HCEC 1CT (cell line): ENCODE measurements around the gene OLFM2.

Experiments used
- DNase-seq: peaks from one replicate; pipeline ENCODE4 v3.0.0-alpha.2; 2017

OLFM2 gene

GRCh38 chr19:9903336-9903735 lies 33.0 kb downstream of the OLFM2 start:
- DNase-seq, result no peak

DNA sequence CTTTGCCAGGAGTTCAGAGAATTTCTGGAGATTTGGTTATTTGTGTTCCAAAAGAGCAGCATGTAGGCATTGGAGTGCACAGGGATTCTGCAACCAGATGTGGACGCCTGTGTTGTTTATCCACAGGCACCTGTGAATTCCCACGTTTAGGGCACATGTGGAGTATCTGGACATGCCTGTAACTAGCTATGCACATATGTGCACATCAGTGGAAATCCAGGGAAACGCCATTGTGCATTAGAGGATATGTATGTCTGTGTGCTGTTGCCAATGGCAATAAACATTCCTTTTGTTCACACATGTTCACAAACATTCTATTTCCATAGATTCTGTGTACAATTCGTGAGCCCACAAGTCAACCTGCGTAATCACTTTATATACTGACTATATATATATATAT lies 34.7 kb downstream of the OLFM2 start:
- no peak for DNase-seq

DNA sequence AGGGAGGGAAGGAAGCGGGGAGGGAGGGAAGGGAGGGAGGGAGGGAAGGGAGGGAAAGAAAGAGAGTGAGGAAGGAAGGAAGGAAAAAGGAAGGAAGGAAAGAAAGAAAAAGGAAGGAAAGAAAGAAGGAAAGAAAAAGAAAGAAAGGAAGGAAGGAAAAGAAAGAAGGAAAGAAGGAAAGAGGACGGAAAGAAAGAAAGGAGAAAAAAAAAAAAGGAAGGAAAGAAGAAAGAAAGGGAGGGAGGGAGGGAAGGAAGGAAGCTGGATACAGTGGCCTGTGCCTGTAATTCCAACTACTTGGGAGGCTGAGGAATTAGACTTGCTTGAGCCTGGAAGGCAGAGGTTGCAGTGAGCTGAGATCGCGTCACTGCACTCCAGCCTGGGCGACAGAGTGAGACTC lies 35.3 kb downstream of the OLFM2 start:
- no peak for DNase-seq

GRCh38 chr19:9891609-9892373 lies 44.5 kb downstream of the OLFM2 start:
- DNase-seq, result no peak

GRCh38 chr19:9885077-9885552 lies 51.2 kb downstream of the OLFM2 start:
- DNase-seq, result peak; percentile 21

- no peak for DNase-seq
These were observed 52.6 kb downstream of the OLFM2 start for GRCh38 chr19:9883764-9884163.

DNA sequence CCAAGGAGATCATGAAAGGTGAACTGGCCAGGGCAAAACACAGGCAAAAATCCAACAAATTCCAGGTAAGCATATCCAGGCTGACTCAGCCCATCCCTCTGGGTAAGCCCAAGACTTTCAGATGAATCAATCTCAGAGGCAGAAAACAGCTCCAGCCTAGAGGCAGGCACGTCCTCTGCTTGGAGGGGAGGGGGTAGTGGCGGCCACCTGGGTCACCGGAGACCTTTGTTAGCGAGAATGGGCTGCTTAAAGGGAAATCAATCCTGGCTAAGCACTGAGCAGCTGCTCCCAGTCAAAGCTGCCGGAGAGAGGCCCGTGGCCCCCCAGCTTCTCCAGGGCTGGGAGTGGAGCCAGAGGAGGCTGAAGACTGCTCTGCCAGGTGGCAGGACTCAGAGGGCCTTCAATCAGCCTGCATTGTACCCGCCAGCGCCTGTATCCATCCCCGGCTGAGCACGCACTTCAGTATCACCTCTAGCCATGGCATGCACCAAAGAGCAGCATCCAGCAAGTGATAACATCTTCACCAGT lies 53.0 kb downstream of the OLFM2 start:
- no peak for DNase-seq

GRCh38 chr19:9881720-9882119 lies 54.6 kb downstream of the OLFM2 start:
- no peak for DNase-seq

GRCh38 chr19:9878511-9879196 lies 57.7 kb downstream of the OLFM2 start:
- no peak for DNase-seq

GRCh38 chr19:9877780-9878510 lies 58.4 kb downstream of the OLFM2 start:
- peak; percentile 72 for DNase-seq

GRCh38 chr19:9875796-9876195 lies 60.5 kb downstream of the OLFM2 start:
- DNase-seq, result no peak

DNA sequence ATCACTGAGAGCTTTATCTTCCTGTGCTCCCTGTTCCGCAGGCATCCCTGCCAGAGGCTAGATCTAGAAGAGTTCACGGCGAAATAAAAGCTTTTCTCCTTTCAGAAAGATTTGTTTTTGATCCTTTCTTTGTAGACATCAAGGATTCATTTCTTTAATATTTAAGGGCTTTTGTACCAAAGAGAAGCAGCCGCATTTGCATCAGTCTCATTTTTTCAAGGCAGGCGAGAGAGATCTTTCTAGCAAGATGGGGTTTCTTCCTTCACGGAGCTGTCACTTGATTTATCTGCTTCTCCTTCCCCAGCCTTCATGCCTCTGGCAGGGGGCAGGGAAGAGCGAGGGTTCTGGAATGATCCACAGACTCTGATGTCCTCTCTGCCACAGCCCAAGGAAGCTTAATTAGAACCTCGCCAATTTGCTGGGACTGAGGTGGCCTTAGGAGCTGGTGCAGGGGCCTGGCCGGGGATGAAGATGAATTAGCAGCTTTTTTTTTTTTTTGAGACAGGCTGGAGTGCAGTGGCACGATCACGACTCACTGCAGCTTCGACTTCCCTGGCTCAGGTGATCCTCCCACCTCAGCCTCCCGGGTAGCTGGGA lies 61.2 kb downstream of the OLFM2 start:
- no peak for DNase-seq

GRCh38 chr19:9872618-9873242 lies 63.6 kb downstream of the OLFM2 start:
- no peak for DNase-seq

- no peak for DNase-seq
These were observed 64.5 kb downstream of the OLFM2 start for GRCh38 chr19:9871626-9872338.

- DNase-seq, result no peak
These were observed 67.2 kb downstream of the OLFM2 start for GRCh38 chr19:9868983-9869617.

- DNase-seq, result no peak
These were observed 70.4 kb downstream of the OLFM2 start for GRCh38 chr19:9865732-9866501.

DNA sequence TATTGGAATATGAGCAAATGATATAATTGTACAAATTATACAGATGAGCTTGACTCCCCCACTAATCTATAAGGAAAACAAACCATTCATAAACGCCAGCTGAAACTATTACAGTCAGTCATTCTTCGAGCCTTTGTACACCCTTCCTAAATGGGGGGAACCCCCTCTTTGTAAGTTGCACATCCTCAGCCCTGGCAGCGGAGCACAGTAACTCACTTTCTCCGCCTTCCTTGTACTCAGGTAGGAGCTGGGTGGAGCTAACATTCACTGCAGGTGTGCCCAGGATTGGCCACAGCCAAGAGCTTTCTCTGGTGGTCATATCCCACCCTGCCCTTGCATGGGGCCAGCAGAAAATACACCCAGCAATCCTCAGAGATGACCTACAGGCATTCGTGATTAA lies 72.6 kb downstream of the OLFM2 start:
- no peak for DNase-seq

- no peak for DNase-seq
These were observed 73.4 kb downstream of the OLFM2 start for GRCh38 chr19:9862938-9863337.

- DNase-seq, result no peak
These were observed 74.8 kb downstream of the OLFM2 start for GRCh38 chr19:9861503-9861902.

DNA sequence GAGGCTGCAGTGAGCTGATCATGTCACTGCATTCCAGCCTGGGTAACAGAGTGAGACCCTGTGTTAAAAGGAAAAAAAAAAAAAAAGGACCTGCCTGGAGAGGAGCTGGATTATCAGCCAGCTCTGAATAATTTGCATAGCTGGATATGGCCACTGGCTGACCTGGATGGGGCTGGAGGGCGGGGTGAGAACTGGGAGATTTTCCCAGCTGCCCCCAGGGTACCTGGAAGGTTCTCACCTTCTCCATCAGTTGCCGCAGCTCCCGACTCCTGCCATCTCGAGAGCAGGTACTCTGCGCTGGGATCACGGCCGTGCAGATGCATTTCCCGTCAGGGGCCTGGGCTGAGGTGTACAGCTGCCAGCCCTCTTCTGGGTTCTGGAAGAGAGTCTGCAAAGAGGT lies 75.9 kb downstream of the OLFM2 start:
- no peak for DNase-seq

DNA sequence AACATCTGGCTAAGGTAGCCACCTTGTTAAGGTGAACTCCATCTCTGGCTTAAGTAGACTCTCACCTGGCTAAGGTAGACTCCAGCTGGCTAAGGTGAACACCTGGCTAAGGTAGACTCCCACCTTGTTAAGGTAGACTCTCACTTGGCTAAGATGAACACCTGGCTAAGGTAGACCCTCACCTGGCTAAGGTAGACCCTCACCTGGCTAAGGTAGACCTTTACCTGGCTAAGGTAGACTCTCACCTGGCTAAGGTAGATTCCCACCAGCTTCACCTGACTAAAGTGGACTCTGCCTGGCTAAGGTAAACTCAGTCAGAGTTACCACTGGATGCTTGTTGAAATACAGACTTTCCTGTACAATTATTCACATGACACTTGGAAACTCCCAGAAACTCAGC lies 77.5 kb downstream of the OLFM2 start:
- no peak for DNase-seq
